T-helper 2 cell treated with Interferon-gamma antibody and Interleukin-4, amounts not matched to agents 100 ng/mL and 5 ng/mL, for 36 hours (primary cell): ENCODE results near the gene GDF7. TPM values are rescaled to one million over a fixed set of nuclear protein-coding genes. Genes with fewer than 3 reads are reported as not detected.

Source experiments
- intact Hi-C: fragments of 100-400 bp; cut with micrococcal nuclease; formaldehyde crosslinking; loops from one replicate; pipeline ENCODE4 v1.15.1; 2023
- total RNA-seq: library from RNA; stranded (reverse); gene quantifications from 2 replicates; pipeline ENCODE4 v1.2.3, GENCODE V29; 2022

The GDF7 gene
- total RNA-seq, 1 donor from 2014 or later, result 0.02 TPM

DNA sequence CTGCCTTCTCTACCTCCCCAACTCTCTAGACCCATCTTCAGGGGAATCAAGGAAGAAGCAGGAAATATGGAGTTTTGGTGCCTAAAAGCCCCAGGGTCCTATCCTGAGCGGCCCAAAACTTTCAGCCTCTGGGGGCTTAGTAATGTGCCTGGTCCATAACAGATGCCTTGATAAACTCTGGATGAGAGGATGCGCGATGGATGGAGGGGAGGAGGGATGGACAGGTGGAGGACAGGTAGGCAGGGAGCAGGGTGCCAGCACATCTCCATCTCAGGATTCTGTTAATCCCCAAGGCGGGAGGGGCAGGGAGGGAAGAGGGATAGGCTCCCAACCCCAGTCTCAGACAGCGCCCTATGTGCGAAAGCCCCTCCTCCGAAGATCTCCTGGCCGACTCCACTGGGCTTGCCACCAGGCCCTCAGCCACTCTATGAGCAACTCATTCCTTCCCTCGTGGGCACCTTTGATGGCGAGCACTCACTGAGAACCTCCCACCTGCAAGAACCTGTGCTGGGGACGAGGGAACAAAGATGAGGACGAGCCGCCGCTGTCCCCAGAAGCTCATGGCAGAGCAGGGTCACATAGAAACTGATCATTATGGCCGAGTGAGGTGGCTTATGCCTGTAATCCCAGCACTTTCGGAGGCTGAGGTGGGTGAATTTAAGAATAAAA, 39.1 kb upstream of the GDF7 start:
- intact Hi-C loops, result no loop called here

DNA sequence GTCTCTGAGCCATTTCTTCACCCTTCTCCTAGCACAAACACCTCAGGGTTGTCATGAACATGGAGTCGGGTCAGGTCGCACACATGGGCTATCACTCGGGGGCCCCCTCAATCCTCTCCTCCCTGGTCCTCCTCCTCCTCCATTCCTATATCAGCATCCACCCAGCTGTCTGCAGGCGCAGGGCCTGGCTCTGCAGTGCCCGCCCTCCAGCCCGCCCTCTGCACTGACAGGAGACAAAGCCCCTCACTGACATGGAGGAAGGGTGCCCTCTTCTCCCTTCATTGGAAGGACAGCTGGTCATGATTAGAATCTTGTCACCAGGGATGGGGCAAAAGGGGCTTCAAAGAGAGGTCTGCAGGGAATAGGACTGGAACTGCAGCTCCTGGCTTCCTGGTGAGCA, 37.8 kb upstream of the GDF7 start:
- intact Hi-C loops, result no loop called here

- intact Hi-C loops, result no loop called here
These were observed 37.3 kb upstream of the GDF7 start for GRCh38 chr2:20629581-20630171.

DNA sequence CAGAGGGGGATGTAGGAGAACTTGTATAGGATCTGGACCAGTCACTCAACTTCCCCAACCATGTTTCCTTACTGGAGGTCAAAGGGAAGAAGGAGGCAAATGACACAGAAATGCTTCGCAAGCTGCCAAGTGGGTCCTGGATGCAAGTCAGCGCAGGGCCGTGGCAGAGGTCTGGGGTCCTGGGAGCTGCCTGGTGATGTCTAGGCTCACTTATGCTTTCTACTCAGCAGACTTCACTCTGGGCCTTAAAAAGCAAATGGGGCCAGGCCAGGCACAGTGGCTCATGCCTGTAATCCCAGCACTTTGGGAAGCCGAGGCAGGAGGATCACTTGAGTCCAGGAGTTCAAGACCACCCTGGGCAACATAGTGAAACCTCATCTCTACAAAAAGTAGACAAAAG, 36.0 kb upstream of the GDF7 start:
- intact Hi-C loops, result no loop called here

DNA sequence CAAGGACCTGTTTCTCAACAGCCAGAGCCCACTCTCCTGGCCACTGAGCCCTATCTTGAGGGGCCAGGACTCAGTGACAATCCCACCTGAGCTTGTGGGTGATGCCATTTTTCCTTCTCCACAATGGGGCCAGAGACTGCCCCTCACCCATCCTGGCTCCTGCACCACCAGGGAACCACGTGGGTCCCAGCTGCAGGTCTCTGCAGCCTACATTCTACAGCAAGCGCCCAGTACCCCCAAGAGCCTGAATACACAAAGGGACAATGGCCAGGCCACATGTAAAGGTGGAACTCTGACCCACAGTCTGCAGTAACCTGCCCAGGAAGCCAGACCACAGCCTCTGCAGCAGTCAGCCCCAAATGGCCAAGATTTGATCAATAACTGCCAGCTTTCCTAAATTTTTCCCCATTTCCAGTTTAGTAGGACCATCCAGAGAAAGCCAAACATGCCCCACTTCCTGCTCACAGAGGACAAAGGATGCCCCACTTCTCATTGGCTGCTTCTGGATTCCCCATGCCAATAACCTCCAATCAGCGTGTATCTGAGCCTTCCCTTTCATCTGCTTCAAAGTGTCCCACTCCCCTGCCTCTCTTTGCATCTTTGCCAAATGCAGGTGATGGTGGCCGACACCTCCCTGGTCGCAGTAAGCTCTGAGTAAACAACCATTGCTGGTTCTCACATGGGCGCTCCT, 35.2 kb upstream of the GDF7 start:
- intact Hi-C loops, result no loop called here

GRCh38 chr2:20632446-20632990, 34.4 kb upstream of the GDF7 start:
- intact Hi-C loops, result no loop called here

GRCh38 chr2:20633001-20633400, 33.9 kb upstream of the GDF7 start:
- intact Hi-C loops, result no loop called here

DNA sequence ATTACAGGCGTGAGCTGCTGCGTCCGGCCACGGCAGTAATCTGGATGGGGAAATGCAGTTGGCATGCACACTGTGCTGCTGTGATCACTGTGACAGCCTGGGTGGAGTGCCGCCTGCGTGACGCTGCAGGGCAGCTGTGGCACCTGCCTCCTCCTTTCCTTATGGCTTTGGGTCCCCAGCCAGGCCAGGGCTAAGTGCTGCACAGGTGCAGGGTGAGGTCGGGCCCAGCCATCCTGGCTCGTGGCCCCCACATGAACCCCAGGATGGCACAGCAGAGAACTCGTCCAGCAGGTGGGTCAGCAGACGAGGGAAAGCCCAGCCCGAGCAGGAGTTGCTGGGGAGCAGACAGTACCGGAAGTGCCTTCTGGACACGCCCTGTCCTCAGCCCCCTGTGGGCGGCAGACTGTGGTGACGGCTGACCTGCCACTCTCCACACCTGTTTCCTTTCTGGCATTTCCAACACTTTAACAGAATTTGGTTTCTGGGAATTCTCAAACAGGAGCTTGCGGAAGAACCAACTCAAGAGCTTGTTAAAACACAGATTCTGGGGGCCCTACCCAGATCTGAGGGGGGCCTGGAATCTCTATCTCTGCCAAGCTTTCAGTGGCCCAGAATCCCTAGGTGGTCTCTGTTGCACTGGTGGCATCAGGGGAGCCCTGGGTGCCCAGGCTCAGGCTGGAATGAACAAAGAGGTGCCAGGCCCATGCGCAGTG, 33.0 kb upstream of the GDF7 start:
- intact Hi-C loops, result no loop called here

DNA sequence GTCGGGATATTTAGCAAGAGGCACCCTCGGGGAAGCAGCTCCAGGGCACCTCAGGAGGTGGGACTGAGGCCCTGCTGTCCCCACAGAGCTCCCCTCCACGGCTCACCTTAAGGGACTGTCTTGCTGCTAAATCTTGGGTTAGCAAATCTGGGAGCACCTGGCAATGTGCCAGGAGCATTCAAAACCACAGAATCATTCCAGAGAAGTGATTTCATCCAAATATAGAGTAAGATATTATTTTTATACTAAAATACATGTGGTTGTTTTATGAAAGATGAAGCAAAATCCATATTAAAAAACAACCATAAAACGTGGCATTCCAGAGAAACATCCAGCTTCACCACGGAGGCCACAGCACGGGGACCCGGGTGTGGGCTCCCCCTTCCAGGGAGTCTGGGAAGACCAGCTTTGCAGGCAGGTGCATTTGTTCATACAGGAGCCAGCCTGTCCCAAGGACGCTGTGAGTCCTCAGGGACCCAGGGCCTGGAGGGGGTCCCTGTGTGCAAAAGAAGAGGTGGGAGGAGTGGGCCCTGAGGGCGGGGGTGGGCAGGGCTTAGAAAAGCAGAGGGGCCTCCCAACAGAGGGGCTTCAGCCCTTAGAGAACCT, 32.3 kb upstream of the GDF7 start:
- intact Hi-C loops, result loop anchor here (1.0 kb wide), 1 partner anchor 191 kb away; no protein-coding TSS in a partner anchor

DNA sequence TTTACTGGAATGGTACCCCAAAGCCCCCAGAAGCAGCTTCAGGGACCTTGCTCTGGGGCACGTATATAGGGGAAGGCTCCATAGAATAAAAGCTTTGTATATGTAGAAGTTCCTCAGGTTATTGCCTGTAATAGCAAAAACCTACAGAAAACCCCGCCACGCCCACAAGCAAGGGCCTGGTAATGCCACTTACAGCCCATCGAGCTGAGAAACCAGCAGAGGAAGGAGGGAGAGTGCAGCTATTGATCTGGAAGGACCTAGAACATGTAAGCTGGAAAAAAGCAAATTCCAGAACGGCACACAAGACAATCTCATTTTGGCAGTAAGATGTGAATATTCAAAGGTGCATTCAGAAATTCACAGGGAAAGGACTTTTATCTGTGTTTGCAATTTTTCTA, 31.8 kb upstream of the GDF7 start:
- intact Hi-C loops, result loop anchor here (1.0 kb wide), 1 partner anchor 192 kb away; no protein-coding TSS in a partner anchor

DNA sequence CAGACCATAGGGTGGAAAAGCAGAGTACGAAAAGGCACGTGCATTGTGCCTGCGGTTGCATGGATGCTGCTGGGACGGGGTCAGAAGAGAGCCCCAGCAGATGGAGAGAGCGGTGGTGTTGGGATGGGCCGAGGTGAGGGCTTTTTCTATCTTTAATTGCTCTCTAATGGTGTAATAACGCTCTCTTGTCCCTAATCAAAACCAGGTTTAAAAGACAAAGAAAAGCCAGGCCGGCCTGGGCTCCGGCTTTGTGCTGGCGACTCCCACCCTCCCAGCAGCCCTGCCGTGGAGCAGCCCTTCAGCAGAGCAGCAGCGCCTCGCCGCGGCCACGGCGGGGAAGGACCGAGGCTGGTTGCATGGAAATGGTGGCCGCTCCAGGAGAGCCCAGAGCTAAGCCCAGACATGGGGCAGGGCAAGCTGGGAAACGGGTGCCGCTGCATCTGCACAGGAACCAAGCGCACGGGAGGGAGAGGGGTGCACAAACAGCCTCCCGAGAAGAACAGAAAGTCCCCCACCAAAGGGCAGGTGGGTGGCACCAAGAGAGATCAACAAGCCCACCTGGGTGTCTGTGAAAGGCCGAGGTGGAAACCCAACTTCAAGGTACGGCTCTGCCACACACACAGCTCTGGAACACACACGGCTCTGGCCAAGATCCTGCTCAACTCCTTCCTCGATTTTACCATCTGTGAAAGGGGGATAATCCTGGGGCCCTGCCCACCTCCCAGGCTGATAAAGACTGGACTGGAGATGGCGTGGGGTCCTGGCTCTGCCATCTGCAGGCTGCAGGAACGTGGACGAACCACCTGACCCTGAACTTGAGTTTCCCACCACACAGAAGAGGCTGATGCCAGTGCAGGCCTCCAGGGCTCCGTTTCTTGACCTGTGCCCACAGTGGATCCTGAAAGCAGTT, 31.0 kb upstream of the GDF7 start:
- intact Hi-C loops, result loop anchor here (1.0 kb wide), 1 partner anchor 193 kb away; no protein-coding TSS in a partner anchor

DNA sequence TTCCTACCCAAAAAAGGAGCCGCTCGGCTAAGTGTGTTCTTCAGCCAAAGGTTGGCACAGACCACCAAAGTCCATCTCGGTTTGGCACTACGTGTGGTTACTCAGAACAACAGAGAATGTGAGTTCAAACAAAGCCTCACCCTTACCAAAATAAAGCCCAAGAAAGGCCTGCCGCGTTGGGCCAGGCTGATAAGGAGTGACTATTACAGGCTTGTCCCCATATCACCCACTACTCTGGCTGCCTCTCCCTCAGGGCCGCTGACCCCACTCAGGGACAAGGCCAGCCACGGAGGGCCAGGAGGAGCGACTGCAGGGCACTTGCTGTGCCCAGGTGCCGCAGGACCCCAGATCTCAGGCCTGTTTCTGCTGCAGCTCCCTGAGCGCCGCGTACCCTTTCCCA, 29.8 kb upstream of the GDF7 start:
- intact Hi-C loops, result no loop called here

GRCh38 chr2:20638014-20638413, 28.9 kb upstream of the GDF7 start:
- intact Hi-C loops, result no loop called here

DNA sequence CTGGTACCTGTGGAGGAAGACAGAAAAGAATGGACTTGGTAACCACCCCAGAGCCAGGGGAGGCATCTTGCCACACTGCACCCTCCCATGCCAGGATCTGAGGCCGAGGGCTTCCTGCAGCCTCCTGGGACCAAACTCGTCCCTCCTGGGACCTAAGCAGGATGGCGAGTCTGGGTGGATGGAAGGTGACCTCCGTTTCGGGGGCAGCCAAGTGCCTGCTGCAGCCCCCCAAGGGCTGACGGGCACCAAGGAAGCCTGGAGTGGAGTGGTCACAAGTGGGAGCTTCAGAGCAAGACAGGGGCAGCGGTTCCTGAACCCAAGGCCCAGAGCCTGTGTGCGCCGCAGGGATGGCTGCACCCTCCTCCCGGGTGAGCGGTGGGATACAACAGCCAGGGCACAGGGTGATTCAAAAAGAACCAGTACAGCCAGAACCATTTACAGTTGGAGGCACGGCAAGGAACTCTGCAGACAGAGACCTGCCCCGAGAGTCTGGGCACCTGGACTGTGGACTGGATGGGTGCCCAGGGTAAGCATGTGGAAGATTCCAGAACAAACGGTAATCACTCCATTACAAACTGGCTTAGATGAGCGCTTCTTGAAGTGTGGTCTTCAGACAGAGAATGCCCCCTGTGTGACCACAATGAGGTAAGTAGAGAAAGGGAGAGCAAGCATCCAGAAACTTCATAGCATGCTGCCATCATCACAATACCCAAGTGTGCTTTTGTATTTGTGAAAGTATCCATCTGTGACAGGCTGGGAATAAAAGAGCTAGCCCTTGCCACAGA, 28.1 kb upstream of the GDF7 start:
- intact Hi-C loops, result no loop called here

GRCh38 chr2:20640411-20641122, 26.4 kb upstream of the GDF7 start:
- intact Hi-C loops, result no loop called here

DNA sequence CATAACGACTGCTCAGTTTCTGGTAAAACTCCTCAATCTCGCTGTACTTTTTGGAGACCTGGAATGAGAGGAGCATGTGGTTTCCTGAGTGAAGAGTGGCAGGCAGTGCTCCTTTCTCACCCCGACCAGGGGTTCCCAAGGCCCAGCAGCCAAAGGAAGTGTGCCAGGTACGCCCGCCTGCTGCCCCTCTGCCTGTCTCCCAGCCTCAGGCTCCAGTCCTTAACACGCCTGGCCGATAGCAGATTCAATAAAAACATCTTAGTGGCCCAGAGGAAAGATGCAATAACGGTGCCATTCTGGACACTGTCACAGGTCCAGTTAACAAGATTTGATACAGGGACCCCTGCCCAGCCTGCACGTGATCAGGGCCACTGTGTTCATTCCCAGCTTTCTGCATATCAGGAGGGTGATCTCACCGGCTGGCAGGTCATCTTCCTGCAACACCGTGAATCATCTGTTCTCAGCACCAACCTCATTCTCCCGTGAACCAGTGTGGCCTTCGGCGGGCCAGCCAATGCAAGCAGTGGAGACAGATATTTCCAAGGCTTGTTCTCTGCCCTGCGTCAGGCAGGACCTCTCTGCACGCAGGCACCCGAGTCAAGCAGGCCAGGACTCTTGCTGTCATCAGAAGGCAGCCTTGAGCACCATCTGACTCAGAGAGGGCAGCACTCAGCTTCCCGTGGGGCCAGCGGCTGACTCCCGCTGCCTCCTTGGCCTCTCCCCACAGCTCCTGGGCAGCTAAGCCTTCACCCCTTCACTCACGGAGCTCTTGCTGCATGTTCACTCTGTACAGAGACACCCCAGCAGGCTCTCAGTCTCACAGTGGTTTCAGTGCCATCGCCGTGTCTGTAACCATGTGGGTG, 25.6 kb upstream of the GDF7 start:
- intact Hi-C loops, result no loop called here

GRCh38 chr2:20642055-20642971, 24.6 kb upstream of the GDF7 start:
- intact Hi-C loops, result loop anchor here (1.0 kb wide), 2 partner anchors 199 to 231 kb away; no protein-coding TSS in a partner anchor
